ENCODE results near the gene UNKL. TPM values are rescaled to one million over a fixed set of nuclear protein-coding genes. Genes with fewer than 3 reads are reported as not detected.

The UNKL gene
- polyA plus RNA-seq, 1 experiment: 15.4 TPM

- CTCF ChIA-PET: no interaction called here
- TF ChIP-seq, protein P1, sequence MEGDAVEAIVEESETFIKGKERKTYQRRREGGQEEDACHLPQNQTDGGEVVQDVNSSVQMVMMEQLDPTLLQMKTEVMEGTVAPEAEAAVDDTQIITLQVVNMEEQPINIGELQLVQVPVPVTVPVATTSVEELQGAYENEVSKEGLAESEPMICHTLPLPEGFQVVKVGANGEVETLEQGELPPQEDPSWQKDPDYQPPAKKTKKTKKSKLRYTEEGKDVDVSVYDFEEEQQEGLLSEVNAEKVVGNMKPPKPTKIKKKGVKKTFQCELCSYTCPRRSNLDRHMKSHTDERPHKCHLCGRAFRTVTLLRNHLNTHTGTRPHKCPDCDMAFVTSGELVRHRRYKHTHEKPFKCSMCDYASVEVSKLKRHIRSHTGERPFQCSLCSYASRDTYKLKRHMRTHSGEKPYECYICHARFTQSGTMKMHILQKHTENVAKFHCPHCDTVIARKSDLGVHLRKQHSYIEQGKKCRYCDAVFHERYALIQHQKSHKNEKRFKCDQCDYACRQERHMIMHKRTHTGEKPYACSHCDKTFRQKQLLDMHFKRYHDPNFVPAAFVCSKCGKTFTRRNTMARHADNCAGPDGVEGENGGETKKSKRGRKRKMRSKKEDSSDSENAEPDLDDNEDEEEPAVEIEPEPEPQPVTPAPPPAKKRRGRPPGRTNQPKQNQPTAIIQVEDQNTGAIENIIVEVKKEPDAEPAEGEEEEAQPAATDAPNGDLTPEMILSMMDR (IDR thresholded peaks at IDR 0.05; ENCODE audit: insufficient read depth, low read depth, low read length): no peak
- Histone ChIP-seq H3K4me3 (ENCODE audit: low read depth, low read length) (no peak overlapping the region), H3K36me3 (ENCODE audit: control insufficient read depth, insufficient read depth, low read length) (no peaks in the 10 kb centered on the region), H3K27me3 (ENCODE audit: control insufficient read depth, insufficient read depth, low read length) (no peaks in the 10 kb centered on the region)
- POLR2A ChIA-PET: interaction anchor here (0.6 kb wide), 1 partner anchor 20 kb away, joined by 3 read pairs; no protein-coding TSS in a partner anchor
- DNase-seq (ENCODE audit: low read depth): no peak
Observed at GRCh38 chr16:1432388-1433262, 18.1 kb upstream of the UNKL start.

- TF ChIP-seq, protein P1 (IDR thresholded peaks at IDR 0.05; ENCODE audit: insufficient read depth, low read depth, low read length): no peak
- CTCF ChIA-PET: no interaction called here
- DNase-seq (ENCODE audit: low read depth): no peak
- H3K27me3 ChIP-seq (ENCODE audit: control insufficient read depth, insufficient read depth, low read length): no peaks in the 10 kb centered on the region
- no peaks in the 10 kb centered on the region for H3K36me3 ChIP-seq (ENCODE audit: control insufficient read depth, insufficient read depth, low read length)
- H3K4me3 ChIP-seq (ENCODE audit: low read depth, low read length): no peak overlapping the region
- POLR2A ChIA-PET: no interaction called here
Observed at GRCh38 chr16:1431497-1432270, 17.2 kb upstream of the UNKL start.

DNA sequence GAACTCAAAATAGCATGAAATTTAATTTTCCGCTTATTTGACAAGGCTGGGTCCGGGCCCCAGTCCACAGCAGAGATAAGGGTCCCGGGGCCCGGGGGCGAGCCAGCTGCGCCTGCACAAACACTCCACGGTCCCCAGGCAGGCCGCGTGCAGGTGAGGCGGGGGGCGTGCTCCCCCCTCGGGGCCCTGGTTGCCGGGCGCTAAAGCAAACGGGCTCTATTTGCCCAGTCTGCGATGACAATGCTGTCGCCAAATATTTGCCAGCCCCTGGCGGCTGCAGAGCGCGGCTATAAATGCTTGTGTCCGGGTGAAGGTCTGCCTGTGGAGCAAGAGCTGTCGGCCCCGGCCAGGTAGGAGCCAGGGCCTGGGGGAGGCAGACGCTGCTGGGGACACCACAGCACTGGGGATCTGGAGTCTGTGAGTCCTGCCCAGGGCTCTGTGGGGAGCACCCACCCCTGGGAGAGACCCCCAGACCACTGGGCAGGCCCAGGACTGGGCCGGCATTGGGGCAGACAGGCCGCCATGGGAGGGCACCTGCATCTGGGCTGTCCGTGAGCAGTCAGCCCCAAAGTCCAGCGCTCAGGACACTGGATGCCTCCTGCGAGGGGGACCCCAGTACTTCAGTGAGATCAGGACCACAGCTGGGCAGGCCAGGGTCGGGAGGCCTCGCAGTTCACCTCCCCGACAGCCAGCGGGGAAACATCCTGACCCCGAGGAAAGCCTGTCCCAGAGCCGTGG, 16.4 kb upstream of the UNKL start, which contains the start of gene PERCC1:
Gene PERCC1, plus strand, starts transcription at position 320 of the 738 bp plus-strand sequence. CDS start 1,516 bp downstream, outside the sequence.
- CTCF ChIA-PET: no interaction called here
- Histone ChIP-seq H3K36me3 (ENCODE audit: control insufficient read depth, insufficient read depth, low read length) (no peaks in the 10 kb centered on the region), H3K27me3 (ENCODE audit: control insufficient read depth, insufficient read depth, low read length) (no peaks in the 10 kb centered on the region), H3K4me3 (ENCODE audit: low read depth, low read length) (no peak within 1 kb of the TSS)
- DNase-seq (ENCODE audit: low read depth): no peak
- POLR2A ChIA-PET: no interaction called here
- TF ChIP-seq, protein P1 (IDR thresholded peaks at IDR 0.05; ENCODE audit: insufficient read depth, low read depth, low read length): no peak

- TF ChIP-seq, protein P1 (IDR thresholded peaks at IDR 0.05; ENCODE audit: insufficient read depth, low read depth, low read length): no peak
Observed at GRCh38 chr16:1430214-1430758, 15.8 kb upstream of the UNKL start.

More at GRCh38 chr16:1430214-1430758, 15.8 kb upstream of the UNKL start:
- ChIA-PET POLR2A (no interaction called here), CTCF (no interaction called here)
- Histone ChIP-seq H3K36me3 (ENCODE audit: control insufficient read depth, insufficient read depth, low read length) (no peaks in the 10 kb centered on the region), H3K27me3 (ENCODE audit: control insufficient read depth, insufficient read depth, low read length) (no peaks in the 10 kb centered on the region), H3K4me3 (ENCODE audit: low read depth, low read length) (no peak overlapping the region)
- no peak for DNase-seq (ENCODE audit: low read depth)
